ENCODE results near the gene DPM2. TPM values are rescaled to one million over a fixed set of nuclear protein-coding genes. Genes with fewer than 3 reads are reported as not detected.

Gene DPM2
- total RNA-seq, 2 donors from 2014 or later: 23.3 to 39.9 TPM

DNA sequence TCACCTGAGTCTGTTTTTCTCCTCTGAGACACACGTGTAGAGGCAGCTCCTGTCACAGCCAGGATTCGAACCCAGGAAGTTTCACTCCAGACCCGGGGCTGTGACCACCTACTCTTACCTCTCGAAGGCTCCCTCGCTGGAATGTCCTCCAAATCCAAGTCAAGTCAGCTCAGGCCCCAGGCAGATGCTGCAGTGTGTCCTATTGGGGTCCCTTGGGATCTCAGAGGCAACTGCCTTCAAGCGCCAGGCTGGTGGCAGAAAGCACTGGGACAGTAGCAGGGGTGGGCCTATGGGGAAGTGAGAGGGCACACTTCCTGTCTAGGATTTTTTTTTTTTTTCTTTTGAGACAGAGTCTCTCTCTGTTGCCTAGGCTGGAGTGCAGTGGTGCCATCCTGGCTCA, 20.1 kb downstream of the DPM2 start:
- ATAC-seq: no peak

GRCh38 chr9:127916720-127917581, 20.7 kb downstream of the DPM2 start, which contains the start of gene ST6GALNAC4:
Gene ST6GALNAC4, minus strand, starts transcription at chr9:127917041. Its CDS starts 622 bp downstream, at chr9:127916419.
- Histone ChIP-seq H3K27me3 (no peaks in the 10 kb centered on the region), H3K27ac (peak within 1 kb of the TSS; percentile 70 to 78 (median 76)), H3K36me3 (replicated peaks in 1 of 2; ENCODE audit: insufficient read depth in 1 of 2, low read depth in 2 of 2) (peaks cover 0 to 5% of the 10 kb centered on the region in 2 donors), H3K9me3 (no peaks in the 10 kb centered on the region), H3K4me3 (peak within 1 kb of the TSS in 1 of 2 donors; percentile 79), H3K4me1 (peaks cover 71% of the 10 kb centered on the region)
- ATAC-seq: peak; percentile 90
- 2 to 24% methylated on average over 4 to 47 of the region's 71 CpGs for WGBS, 2 donors
- DNase-seq: peak; percentile 95 to 97 (median 96)
- intact Hi-C loops (cut with DNase I): no loop called here
- TF ChIP-seq, protein P1, sequence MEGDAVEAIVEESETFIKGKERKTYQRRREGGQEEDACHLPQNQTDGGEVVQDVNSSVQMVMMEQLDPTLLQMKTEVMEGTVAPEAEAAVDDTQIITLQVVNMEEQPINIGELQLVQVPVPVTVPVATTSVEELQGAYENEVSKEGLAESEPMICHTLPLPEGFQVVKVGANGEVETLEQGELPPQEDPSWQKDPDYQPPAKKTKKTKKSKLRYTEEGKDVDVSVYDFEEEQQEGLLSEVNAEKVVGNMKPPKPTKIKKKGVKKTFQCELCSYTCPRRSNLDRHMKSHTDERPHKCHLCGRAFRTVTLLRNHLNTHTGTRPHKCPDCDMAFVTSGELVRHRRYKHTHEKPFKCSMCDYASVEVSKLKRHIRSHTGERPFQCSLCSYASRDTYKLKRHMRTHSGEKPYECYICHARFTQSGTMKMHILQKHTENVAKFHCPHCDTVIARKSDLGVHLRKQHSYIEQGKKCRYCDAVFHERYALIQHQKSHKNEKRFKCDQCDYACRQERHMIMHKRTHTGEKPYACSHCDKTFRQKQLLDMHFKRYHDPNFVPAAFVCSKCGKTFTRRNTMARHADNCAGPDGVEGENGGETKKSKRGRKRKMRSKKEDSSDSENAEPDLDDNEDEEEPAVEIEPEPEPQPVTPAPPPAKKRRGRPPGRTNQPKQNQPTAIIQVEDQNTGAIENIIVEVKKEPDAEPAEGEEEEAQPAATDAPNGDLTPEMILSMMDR (IDR thresholded peaks at IDR 0.05): no peak
- TF ChIP-seq POLR2A (IDR thresholded peaks at IDR 0.05): peak in 2 of 3 donors; percentile 52 to 69

More for the DNA sequence above, 20.1 kb downstream of the DPM2 start:
- DNase-seq: no peak
- intact Hi-C loops (cut with DNase I): no loop called here
- 54% methylated on average over 6 of the region's 6 CpGs for WGBS, 2 donors
- no peaks in the 10 kb centered on the region for H3K9me3 ChIP-seq
- TF ChIP-seq, protein P1 (IDR thresholded peaks at IDR 0.05): no peak
- TF ChIP-seq POLR2A (IDR thresholded peaks at IDR 0.05): no peak
- no peak overlapping the region for H3K4me3 ChIP-seq
- peaks cover 70% of the 10 kb centered on the region for H3K4me1 ChIP-seq
- no peaks in the 10 kb centered on the region for H3K36me3 ChIP-seq (replicated peaks in 1 of 2; ENCODE audit: insufficient read depth in 1 of 2, low read depth in 2 of 2)
- peak overlapping the region in 1 of 4 donors; percentile 35 for H3K27ac ChIP-seq
- no peaks in the 10 kb centered on the region for H3K27me3 ChIP-seq

DNA sequence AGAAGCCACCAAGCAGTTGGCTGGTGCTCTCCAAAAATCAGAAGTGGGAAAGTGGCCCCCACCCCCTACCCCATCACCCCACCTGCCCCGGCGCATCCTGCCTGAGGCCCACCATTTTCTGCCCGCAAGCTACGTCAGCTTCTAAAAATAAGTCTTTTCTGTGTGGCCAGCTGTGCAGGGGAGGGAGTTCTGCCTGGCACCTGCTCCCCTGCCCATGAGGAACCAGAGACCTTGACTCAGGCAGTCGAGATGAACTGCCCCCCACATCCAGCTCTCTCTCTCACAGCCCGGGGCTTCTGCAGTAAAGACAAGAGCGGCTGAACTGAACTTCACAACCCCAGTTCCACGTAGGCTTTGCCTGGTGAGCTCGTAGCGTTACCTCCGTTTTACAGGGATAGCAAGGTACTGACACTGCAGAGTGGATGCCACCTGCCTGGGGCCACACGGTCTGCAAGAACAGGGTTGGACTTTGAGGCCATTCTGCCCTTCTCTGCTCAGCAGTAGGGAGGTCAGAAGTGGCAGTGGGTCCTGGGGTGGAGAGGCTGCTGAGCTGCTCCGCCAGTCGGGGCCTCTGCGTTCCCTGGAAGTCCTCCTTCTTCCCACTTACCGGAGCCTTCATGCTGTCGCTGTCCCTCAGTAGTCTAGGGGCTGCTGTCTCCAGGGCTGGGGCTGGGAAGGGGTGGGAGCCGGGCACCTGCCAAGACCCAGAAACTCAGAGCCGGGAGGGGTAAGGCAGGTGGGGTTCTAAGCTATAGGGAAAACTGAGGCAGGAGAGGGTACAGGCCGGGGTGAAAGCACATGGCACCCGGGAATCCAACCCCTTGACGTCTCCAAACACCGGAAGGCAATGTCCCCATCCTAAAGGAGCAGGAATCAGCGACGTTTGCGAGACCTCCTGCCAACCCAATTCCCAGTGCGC, 21.6 kb downstream of the DPM2 start:
- peak; percentile 32 to 69 (median 52) for TF ChIP-seq POLR2A (IDR thresholded peaks at IDR 0.05)
- TF ChIP-seq, protein P1 (IDR thresholded peaks at IDR 0.05): no peak
- peak; percentile 2 for ATAC-seq
- Histone ChIP-seq H3K27me3 (no peaks in the 10 kb centered on the region), H3K36me3 (replicated peaks in 1 of 2; ENCODE audit: insufficient read depth in 1 of 2, low read depth in 2 of 2) (peaks cover 0 to 5% of the 10 kb centered on the region in 2 donors), H3K4me3 (peak overlapping the region in 1 of 2 donors; percentile 79), H3K4me1 (peaks cover 62% of the 10 kb centered on the region), H3K27ac (peak overlapping the region; percentile 70 to 78 (median 76)), H3K9me3 (no peaks in the 10 kb centered on the region)
- DNase-seq: peak; percentile 49 to 75 (median 72)
- WGBS, 2 donors: 10 to 11% methylated on average over 18 to 27 of the region's 27 CpGs
- intact Hi-C loops (cut with DNase I): no loop called here

GRCh38 chr9:127915325-127915752, 22.3 kb downstream of the DPM2 start:
- intact Hi-C loops (cut with DNase I): no loop called here
- peaks cover 0 to 5% of the 10 kb centered on the region in 2 donors for H3K36me3 ChIP-seq (replicated peaks in 1 of 2; ENCODE audit: insufficient read depth in 1 of 2, low read depth in 2 of 2)
- DNase-seq (peak; percentile 48 to 71 (median 62)), ATAC-seq (no peak)
- no peak overlapping the region for H3K4me3 ChIP-seq
- no peaks in the 10 kb centered on the region for H3K9me3 ChIP-seq
- H3K27me3 ChIP-seq: no peaks in the 10 kb centered on the region
- TF ChIP-seq POLR2A (IDR thresholded peaks at IDR 0.05): no peak
- TF ChIP-seq, protein P1 (IDR thresholded peaks at IDR 0.05): no peak
- peaks cover 62% of the 10 kb centered on the region for H3K4me1 ChIP-seq
- WGBS, 2 donors: 40 to 43% methylated on average over 3 to 5 of the region's 5 CpGs
- peak overlapping the region; percentile 70 to 78 (median 76) for H3K27ac ChIP-seq

Data from body of pancreas (tissue), 4 donors.